GM21423 (cell line): ENCODE results near the gene TRAIP.
A peak's percentile ranks its signal among the peaks of the same experiment; 100 is the strongest.
"Not testable (repeated sequence)": the region's sequence is repeated elsewhere in the genome, so short reads cannot be mapped to it uniquely, and the experiment has no call there.

ENCODE experiments used
- ATAC-seq: cut with Tn5 transposase; IDR thresholded peaks from one replicate; pipeline ENCODE4 v1.9.1; 2021; ENCODE audit warnings: mild to moderate bottlenecking, moderate library complexity; ENCODE audit not compliant: unreplicated experiment

TRAIP gene, protein sequence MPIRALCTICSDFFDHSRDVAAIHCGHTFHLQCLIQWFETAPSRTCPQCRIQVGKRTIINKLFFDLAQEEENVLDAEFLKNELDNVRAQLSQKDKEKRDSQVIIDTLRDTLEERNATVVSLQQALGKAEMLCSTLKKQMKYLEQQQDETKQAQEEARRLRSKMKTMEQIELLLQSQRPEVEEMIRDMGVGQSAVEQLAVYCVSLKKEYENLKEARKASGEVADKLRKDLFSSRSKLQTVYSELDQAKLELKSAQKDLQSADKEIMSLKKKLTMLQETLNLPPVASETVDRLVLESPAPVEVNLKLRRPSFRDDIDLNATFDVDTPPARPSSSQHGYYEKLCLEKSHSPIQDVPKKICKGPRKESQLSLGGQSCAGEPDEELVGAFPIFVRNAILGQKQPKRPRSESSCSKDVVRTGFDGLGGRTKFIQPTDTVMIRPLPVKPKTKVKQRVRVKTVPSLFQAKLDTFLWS

DNA sequence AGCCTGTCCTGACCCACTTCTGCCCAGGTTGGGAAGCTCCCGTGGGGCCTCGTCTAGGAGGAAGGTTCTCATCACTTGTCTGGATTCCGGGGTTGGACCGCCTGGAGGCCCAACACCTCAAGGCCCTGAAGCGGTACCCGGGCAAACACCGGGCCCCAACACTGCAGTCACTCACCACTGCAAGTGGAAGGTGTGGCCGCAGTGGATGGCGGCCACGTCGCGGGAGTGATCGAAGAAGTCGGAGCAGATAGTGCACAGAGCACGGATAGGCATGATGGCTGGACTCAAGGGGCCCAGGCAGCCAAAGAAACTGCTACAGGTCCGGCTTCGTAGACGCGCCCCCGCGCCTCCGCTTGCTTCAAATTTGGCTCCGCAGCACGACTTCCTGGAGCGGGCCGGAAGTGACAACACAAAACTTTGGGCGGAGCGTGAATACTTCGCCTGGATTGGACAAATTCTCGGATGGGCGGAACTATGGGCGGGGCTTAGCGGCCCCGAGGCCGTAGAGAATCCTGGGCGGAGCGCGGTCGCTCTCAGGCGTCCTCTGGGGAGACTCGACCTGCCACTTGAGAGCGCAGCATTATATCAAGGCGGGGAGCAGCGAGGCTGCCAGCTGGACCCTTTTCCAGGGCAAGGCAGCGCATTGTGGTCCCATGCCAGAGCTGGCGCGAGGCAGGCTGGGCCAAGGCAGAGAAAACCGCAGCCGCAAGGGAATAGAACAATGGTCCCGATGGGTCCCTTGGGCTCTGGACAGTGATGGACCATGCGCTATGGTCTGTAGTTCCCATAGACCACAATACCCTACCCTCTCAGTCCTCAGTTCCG lies at the start of gene TRAIP:
Gene TRAIP (minus strand): TSS at position 384 of the 825 bp plus-strand sequence. CDS start 111 bp downstream, at position 273.
- peak; percentile 93 for ATAC-seq

DNA sequence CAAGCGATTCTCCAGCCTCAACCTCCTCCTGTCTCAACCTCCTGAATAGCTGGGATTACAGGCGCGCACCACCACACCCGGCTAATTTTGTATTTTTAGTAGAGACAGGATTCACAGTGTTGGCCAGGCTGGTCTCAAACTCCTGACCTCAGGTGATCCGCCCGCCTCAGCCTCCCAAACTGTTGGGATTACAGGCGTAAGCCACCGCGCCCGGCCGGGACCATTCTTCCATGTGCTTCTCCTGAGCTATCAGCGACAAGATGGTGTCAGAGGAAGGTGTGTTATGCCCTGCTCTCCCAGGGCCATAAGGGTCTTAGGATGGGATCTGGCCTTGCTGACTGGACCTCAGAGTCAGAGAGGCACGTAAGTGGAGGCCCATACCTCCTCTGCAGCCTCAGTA lies 48.1 kb upstream of the TRAIP start:
- ATAC-seq: not testable (repeated sequence)

DNA sequence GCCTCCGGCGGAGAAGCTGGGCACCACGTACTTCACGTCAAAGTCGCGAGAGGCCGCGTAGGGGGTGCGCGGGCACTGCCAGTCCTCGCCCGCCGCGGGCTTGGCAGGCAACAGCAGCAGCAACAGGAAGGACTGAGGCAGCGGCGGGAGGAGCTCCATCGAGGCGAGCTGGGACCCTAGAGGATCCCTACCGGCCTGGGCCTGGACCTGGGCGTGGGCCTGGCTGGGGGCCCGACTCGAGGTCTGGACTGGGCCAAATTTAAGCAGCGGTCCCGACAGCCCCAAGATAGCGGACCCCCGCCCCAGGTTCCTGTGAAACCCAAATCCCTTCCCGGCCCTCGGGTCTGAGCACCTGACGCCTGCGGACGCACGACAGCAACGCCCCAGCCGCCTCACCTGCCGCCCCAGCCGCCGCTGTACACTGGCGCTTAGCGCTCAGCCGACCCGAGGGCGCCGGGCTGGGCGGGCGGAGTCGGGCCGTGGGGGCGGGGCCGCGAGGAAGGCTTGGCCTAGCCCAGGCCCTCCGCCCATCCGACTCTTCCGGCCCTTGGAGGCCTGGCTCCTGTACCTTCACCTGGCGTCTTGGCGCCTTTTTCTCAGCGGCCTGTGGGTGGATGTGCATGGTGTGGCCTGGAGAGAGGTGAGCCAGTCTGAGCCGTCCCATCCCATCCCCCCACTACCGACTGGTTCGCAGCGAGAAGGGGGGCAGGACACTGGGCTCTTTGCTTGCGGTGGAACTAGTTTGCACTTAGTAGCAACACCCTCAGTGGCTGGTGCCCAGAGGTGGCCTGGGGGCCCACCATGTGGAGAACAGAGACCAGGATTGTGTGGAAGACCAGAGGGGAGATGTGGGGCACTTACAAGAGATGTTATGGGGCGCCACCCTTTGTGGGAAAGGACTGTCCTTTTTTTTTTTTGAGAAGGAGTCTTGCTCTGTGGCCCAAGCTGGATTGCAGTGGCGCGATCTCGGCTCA lies 47.4 kb upstream of the TRAIP start, which contains the start of gene MST1R:
Gene MST1R (minus strand): TSS at position 423 of the 974 bp plus-strand sequence. CDS start 264 bp downstream, at position 159.
- peak; percentile 69 for ATAC-seq

DNA sequence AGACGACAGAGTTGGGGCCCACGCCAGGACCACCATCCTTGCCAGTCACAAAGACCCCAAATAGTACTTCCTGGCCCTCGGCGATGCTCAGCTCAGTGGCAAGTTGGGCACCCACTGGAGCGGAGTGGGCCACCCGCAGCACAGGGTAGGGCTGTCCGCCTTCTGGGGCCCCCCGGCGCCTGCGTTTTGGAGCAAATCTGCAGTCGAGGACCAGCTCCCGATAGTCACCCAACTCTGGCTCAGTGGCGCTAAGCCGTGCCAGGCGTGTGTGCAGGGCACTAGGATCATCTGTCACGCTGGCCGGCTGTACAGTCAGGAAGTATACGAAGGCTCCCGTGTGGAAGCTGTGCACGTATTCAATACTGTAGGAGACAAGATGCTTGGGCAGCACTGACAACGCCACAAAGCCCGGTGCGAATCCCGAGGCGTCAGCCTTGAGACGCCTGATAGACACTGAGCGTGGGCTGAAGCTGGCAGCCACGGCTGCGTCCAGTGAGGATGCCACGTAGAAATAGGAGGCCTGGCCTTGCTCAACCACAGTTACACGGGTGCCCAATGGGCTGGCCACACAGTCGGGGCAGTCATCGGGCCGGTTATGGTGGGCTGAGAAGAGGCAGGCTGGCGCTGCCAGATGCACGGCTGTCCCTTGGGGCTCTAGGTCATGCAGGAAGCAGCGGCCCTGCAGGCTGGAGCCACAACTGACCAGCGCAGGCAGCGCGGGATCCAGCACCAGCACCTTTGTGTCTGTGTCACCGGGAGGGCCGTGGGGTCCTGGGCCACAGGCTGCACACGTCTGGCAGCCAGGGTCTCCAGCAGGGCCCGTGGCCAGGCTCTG lies 46.4 kb upstream of the TRAIP start:
- no peak for ATAC-seq

DNA sequence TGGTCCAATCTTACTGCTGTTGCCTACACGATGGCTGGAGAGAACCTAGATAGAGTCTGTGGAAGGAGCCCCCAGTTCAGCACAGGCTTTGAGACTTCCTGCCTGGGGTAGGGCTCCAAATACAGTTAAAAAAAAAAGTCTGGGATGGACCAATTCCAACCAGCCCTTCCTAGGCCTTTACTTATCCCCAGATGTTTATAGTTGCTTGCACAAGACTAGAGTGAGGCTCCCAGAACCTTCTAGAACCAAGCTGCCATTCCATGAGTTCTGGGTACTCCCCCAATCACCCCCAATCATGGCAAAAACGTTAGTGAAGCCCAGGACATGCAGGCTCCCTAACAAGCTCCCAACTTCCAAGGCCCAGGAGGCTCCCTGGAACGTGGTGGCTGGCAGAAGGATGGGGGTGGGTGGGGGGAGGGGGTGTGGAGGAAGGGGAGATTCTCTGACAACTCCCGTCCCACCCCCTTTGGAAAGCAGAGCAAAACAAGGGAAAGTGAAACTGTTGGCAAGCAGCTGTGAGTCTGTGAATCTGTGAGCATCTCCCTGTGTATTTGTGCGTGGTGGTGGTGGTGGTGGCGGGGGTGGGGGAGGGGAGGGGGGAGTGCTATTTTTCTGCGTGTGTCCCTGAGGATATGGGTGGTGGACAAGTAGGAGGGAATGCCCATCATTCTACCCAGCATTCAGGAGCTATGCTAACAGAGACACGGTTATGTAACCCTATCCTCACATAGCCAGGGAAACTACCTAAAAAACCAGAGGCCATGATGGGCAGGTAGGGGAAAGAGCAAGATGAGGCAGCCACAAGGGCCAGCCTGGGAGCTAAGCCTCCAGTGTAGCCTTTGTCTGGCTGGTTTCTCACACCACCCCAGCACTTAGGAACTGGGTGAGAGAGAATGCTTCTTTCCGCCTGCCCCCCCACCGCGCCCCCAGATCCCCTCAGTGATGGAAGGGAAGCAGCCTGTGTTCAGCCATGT lies 45.3 kb upstream of the TRAIP start:
- ATAC-seq: no peak

DNA sequence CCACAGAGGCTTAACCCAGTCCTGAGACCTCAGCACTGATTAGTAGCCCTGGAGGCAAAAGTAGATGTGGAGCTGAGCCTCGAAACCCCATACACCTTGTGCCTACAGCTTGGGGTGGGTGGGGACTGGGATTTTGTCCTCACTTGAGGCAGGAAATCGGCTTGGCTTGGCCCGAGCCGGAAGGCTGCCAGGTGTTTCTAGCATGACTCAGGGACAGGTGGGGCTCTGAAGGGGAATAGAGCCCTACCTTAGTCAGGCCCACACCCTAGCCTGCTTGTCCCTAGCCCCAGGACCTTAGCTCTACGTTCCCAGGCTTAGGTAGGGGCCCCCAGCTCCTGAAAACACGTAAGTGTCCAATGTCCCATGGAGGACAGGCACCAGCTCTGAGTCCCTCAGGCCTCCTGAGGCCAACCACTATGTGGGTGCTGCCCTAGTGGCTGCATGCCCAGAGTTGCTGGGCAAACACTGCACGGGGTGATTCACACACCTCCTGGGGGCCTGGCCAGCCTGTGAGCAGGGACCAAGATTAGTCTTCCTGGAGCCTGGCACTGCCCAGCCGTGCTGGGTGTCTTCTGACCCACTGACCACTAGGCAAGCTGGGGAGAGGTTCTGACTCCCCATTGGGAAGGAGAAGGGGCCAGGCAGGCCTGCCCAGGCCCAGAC lies 44.3 kb upstream of the TRAIP start:
- no peak for ATAC-seq

DNA sequence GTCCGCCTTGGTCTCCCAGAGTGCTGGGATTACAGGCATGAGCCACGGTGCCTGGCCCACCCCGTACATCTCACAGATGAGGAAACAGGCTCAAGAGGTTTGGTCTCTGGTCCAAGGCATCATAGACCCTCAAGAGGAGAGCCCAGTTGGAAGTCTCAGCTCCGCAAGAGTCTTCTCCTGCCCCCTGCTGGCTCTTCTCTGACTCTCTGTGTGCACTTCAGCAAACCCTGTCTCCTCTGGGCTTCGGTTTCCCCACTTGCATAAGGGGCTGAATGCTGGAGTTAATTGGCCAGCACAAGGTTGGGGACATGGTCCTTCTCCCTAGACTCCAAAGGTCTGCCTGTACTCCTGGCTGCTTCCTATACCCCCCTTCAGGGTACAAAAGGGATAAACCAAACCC lies 43.5 kb upstream of the TRAIP start:
- no peak for ATAC-seq

DNA sequence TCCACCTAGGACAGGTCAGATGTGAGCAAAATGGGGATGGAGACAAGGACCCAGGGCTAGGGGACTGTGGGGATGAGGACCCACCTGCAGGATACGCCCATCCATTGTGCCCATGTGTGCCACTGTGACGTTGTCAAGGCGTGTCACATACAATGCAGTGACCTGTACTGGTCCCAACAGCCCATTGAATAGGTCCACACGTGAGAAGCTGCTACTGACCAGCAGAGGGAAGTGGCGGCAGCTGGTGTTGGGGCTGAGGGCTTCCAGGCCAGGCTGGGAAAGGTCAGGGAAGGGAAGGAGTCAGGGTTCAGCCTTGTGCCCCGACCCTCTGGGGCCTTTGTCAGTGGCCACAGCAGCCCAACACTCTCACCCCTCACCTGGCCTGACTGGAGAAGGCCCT lies 42.6 kb upstream of the TRAIP start:
- ATAC-seq: no peak

DNA sequence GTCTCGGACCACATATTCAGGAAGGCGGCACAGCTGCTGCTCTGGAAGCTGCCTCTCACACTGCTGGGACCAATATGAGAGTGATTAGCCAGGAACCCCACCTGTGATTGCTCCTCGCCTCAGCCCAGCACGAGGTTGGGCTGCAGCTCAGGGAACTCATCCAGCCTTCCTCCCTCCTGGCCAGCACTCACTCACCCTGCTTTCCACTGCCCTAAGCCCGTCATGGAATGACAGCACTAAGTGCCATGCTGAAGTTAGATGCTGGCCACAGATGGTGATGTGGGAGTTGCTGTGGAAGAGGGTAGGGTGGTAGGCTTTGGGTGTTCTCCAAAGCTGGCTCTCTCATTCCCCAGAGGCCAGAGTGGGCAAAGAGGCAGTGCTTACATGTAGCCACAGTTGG lies 40.0 kb upstream of the TRAIP start:
- no peak for ATAC-seq

DNA sequence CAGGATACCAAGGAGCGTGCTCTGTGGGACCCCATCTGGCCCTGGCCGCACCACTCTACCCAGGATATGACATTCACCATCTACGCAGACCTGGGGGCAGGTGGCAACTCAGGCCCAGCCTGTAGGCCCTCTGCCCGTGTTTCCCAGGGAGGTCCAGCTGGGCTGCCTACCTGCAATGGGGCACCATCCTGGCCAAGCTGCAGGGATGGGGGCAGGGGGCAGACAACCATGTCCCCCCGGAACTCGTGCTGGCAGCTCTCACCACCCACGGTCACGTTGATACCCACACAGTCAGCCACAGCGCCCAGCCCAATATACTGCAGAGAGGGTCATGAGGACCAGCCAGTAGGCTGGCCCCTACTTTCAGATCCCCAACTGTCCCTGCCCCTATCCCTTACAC lies 39.4 kb upstream of the TRAIP start:
- no peak for ATAC-seq

DNA sequence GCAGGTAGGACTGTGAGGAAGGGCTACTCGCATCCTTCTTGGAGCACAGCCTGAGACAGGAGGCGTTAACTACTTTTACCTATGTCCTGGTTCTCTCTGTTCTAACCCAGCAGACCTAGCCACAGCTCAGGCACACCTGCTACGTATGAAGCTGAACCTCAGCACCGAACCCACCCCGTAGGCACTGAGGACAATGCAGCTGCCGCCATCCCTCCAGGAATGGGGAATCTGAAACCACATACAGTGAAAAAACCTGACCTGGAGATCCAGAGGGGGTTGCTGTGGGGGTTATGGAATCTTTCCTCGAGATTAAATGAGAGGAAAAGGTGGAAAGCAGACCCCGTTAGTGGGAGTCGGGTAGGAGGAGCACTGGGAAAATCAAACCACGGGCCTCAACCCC lies 32.9 kb upstream of the TRAIP start:
- ATAC-seq: no peak

DNA sequence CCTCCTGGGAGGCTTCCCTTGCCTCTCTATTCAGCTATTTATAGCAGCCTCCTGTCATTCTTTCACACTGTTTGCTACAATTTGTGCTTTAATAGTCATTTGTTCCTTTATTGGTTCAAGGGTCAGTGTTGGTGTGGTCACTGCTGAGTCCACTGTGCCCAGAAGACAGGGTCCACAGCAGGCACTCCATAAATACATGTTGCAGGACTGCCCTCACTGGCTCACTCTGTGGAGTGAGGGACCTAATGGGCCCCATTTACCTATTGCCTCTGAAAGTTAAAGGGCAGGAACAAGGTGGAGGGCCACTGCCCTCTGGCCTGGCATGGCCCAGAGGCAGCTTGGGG lies 30.5 kb upstream of the TRAIP start:
- no peak for ATAC-seq

DNA sequence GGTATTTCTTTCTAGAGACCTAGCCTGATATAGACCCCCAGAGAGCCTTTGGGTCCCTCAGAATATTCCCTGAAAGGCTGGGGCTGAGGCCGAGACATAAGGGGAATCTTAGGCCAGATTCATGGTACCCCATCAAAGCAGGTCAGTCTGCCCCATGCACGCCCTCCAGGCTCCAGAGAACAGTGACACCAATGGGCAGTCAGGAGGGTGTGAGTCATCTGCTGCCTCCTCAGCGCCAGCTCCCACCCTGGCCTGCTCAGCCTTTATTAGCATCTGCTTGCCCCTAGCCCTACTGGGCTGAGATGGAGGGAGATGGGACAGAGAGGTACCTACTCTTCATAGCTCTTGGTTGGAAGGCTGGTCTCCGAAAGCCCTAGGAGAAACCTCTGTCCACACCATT lies 27.6 kb upstream of the TRAIP start:
- ATAC-seq: no peak

DNA sequence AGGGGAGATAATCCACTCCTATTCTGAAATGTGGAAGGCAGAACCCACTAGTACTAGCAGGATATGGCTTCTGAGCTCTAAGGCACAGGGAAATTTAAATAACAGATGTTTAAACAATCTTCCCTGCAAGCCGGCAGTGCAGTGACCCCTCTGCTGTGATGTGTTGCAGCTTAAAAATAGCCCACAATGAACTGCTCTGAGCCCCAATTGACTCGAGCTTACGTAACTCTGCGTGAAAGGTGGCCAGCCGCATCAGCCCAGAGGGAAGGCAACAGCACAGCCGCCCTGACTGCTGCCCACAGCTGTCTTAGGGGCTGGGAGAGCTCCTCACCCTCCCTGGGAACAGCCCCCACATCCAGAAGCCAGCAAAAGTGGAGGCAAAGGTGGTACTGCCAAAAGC lies 25.8 kb upstream of the TRAIP start:
- ATAC-seq: no peak

DNA sequence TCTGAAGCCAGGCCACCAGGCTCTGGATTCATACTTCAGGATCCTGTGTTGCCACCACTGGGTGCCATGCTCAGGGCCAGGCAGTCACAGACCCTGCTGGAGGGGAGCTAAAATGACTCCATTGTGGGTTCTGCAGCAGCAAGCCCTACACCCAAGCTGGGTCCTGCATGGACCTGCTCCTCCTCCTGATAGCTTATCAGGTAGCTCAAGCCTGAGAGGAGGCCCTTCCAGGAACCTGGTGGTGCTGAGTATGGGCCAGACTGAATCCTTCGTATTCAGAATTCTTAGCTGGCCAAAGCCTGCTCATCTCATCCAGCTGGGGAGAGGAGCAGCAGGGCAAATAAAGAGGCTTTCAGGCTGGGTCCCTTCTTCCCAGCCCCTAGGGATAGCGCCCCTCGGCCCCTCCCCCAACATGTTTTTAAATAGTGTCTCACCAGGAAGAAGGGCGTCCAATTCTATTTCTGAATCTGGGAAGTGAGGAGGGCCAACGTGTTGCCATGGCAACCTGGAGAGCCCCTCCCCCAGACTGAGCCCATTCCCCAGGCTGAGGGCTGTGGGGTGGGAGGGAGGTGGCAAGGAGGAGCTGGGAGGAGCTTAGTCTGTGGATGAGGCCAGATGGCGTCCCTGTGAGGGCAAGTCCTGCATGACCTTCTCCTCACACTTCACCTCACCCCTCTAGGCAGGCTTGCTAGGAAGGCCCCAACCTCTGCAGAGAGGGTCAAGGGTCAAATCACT lies 24.4 kb upstream of the TRAIP start:
- ATAC-seq: no peak

DNA sequence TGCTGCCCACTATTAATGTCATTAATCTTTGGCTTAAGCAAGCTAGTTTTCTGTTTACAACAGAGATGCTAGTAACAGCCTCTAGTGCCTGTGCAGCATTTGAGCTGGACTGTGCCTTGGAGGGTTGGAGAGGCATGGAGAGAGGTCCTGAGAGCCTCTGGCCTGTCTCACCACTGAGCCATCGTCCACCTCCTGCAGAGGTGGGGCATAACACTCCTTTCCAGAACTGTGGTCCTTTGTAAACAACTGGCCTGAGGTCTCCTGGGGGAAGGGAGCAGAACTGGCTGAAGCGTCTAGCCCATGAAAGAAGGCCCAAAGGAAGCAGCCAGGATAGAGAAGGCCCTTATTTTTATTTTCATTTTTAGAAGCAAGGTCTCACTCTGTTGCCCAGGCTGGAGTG lies 23.4 kb upstream of the TRAIP start:
- no peak for ATAC-seq

DNA sequence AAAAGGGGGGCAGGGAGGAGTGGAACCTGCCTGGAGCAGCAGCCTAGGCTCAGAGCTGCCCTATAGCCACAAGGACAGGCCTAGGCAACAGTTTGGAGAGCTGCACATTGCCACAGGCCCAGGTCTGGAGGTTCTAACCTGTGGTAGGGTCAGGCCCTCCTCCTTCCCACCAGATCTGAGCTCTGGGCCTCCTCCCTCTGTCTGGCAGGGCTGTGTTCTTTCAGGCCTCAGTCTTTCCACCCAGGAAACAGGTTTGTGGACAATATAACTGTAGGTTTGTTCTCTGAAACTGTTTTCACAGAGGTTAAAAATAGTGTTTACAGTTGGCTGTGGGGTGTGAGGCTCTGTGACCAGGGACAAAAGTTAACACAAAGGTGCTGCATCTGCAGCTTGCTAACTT lies 22.3 kb upstream of the TRAIP start:
- ATAC-seq: no peak

DNA sequence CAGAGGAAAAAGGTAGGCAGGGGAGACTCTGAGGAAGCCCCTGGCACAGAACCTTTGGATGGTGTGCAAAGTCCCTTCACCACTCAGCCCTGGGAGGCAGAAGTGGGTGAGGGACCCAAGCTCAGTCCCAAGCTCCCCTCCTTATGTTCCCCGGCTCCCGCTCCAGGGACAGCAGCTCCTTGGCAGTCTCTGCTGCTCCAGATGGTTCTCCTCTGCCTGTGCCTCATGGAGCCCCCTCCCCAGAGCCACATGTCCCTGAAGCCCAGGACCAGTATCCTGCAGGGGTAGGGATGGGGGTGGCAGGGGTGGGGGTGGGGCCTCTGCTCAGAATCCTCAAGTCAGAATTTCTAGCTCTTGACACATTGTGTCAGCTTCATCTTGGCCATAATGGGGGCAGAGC lies 21.4 kb upstream of the TRAIP start:
- ATAC-seq: no peak
